Measurements from ENCODE around the gene SERPINF2. TPM values are rescaled to one million over a fixed set of nuclear protein-coding genes. Genes with fewer than 3 reads are reported as not detected.

Gene SERPINF2
- total and polyA plus RNA-seq, 2 donors (not counting 1 experiment from before 2014, with no cell fraction given): 0.06 to 0.17 TPM

DNA sequence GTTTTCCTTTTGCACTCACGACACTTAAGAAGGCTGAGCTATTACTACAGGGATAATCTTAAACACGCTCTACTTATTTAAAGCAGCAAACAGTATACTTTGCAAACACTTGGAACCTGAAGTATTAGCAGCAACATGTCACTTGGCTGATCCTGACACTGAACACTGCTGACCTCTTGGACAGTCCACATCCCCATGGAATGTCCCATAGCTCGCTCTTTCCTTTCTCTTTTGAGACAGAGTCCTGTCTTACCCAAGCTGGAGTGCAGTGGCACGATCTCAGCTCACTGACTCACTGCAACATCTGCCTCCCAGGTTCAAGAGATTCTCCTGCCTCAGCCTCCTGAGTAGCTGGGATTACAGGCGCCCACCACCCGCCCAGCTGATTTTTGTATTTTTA, 60.6 kb downstream of the SERPINF2 start:
- no peaks in the 10 kb centered on the region for H3K79me2 ChIP-seq (ENCODE audit: control insufficient read depth, insufficient read depth, low read length)
- no peak for TF ChIP-seq EZH2 (IDR thresholded peaks at IDR 0.05; ENCODE audit: low read length, missing control alignments)
- TF ChIP-seq, protein P1, sequence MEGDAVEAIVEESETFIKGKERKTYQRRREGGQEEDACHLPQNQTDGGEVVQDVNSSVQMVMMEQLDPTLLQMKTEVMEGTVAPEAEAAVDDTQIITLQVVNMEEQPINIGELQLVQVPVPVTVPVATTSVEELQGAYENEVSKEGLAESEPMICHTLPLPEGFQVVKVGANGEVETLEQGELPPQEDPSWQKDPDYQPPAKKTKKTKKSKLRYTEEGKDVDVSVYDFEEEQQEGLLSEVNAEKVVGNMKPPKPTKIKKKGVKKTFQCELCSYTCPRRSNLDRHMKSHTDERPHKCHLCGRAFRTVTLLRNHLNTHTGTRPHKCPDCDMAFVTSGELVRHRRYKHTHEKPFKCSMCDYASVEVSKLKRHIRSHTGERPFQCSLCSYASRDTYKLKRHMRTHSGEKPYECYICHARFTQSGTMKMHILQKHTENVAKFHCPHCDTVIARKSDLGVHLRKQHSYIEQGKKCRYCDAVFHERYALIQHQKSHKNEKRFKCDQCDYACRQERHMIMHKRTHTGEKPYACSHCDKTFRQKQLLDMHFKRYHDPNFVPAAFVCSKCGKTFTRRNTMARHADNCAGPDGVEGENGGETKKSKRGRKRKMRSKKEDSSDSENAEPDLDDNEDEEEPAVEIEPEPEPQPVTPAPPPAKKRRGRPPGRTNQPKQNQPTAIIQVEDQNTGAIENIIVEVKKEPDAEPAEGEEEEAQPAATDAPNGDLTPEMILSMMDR (conservative IDR thresholded peaks at IDR 0.05 in 1 of 2, IDR thresholded peaks at IDR 0.05 in 1 of 2; ENCODE audit: low read depth in 1 of 2, low read length in 2 of 2): no peak
- no peak overlapping the region for H3K9ac ChIP-seq (ENCODE audit: insufficient read depth, low read length)
- DNase-seq (ENCODE audit: low read depth in 2 of 2): no peak
- no peak overlapping the region for H2AFZ ChIP-seq (ENCODE audit: low read length)
- no peak overlapping the region for H3K4me2 ChIP-seq (ENCODE audit: extremely low read depth, insufficient read depth, low read length)
- peaks cover 4% of the 10 kb centered on the region for H3K36me3 ChIP-seq (ENCODE audit: control insufficient read depth, insufficient read depth, low read length)
- H3K27ac ChIP-seq (ENCODE audit: insufficient read depth, low read length): no peak overlapping the region
- H4K20me1 ChIP-seq (ENCODE audit: control insufficient read depth, extremely low read depth, insufficient read depth, low read length): no peaks in the 10 kb centered on the region
- no peaks in the 10 kb centered on the region for H3K4me1 ChIP-seq (ENCODE audit: control insufficient read depth, extremely low read depth, insufficient read depth, low read length)
- no peak overlapping the region for H3K4me3 ChIP-seq (replicated peaks in 1 of 4; ENCODE audit: control extremely low read depth in 1 of 4, insufficient read depth in 1 of 4, low read depth in 3 of 4, low read length in 4 of 4)
- no peaks in the 10 kb centered on the region for H3K27me3 ChIP-seq (ENCODE audit: control insufficient read depth, insufficient read depth, low read length)
- H3K9me3 ChIP-seq (ENCODE audit: control insufficient read depth, insufficient read depth, low read depth, low read length): no peaks in the 10 kb centered on the region

Other genes starting within 250 kb of the SERPINF2 start
- gene INPP5K, start 226.3 kb upstream of the SERPINF2 start, total RNA-seq: 32.1 and 34.5 TPM in 2 replicates
- 18.6 and 21.0 TPM in 2 replicates for gene INPP5K, start 226.3 kb upstream of the SERPINF2 start, polyA plus RNA-seq
- gene PITPNA, start 180.1 kb upstream of the SERPINF2 start, total RNA-seq: 10.8 and 12.6 TPM in 2 replicates
- gene PITPNA, start 180.1 kb upstream of the SERPINF2 start, polyA plus RNA-seq: 58.3 and 63.6 TPM in 2 replicates
- 2.3 and 8.4 TPM in 2 replicates for gene SLC43A2, start 114.0 kb upstream of the SERPINF2 start, total RNA-seq
- 7.4 and 13.7 TPM in 2 replicates for gene SLC43A2, start 114.0 kb upstream of the SERPINF2 start, polyA plus RNA-seq
- 0.77 and 0.99 TPM in 2 replicates for gene SCARF1, start 97.1 kb upstream of the SERPINF2 start, total RNA-seq
- gene SCARF1, start 97.1 kb upstream of the SERPINF2 start, polyA plus RNA-seq: 0.09 and 2.4 TPM in 2 replicates
- 11.0 and 12.4 TPM in 2 replicates for gene RILP, start 93.0 kb upstream of the SERPINF2 start, total RNA-seq
- gene RILP, start 93.0 kb upstream of the SERPINF2 start, polyA plus RNA-seq: 6.5 and 7.4 TPM in 2 replicates
- 74.5 and 122 TPM in 2 replicates for gene PRPF8, start 58.0 kb upstream of the SERPINF2 start, total RNA-seq
- 88.9 and 140 TPM in 2 replicates for gene PRPF8, start 58.0 kb upstream of the SERPINF2 start, polyA plus RNA-seq
- gene TLCD2, start 32.5 kb upstream of the SERPINF2 start, total RNA-seq: 5.1 and 9.7 TPM in 2 replicates
- gene TLCD2, start 32.5 kb upstream of the SERPINF2 start, polyA plus RNA-seq: 3.3 and 7.1 TPM in 2 replicates
- 26.2 and 31.5 TPM in 2 replicates for gene WDR81, start 18.2 kb upstream of the SERPINF2 start, total RNA-seq
- gene WDR81, start 18.2 kb upstream of the SERPINF2 start, polyA plus RNA-seq: 5.4 and 6.6 TPM in 2 replicates
- 199 and 429 TPM in 2 replicates for gene SERPINF1, start 19.2 kb downstream of the SERPINF2 start, total RNA-seq
- gene SERPINF1, start 19.2 kb downstream of the SERPINF2 start, polyA plus RNA-seq: 140 and 360 TPM in 2 replicates
- 8.7 and 11.6 TPM in 2 replicates for gene SMYD4, start 87.0 kb downstream of the SERPINF2 start, total RNA-seq
- 5.1 and 5.8 TPM in 2 replicates for gene SMYD4, start 87.0 kb downstream of the SERPINF2 start, polyA plus RNA-seq
- gene RPA1, start 87.1 kb downstream of the SERPINF2 start, total RNA-seq: 14.6 and 22.3 TPM in 2 replicates
- 55.4 and 104 TPM in 2 replicates for gene RPA1, start 87.1 kb downstream of the SERPINF2 start, polyA plus RNA-seq

Measured in fibroblast of lung (primary cell).